RWPE2 (cell line): Measurements from ENCODE around the gene LRRN2.

Experiments
- ATAC-seq: fragments of 200-7000 bp; cut with Tn5 transposase; 3 replicates; pipeline ENCODE4 v1.9.1; 2021; ENCODE audit warnings: low read depth
- DNase-seq: peaks from one replicate; pipeline ENCODE4 v3.0.0-alpha.2; 2020; ENCODE audit warnings: low spot score
- H3K27ac ChIP-seq: fragments of 450-650 bp; 2 replicates; pipeline ENCODE4 v1.5.1; 2017; ENCODE audit warnings: mild to moderate bottlenecking; ENCODE audit not compliant: poor library complexity, severe bottlenecking
- H3K27me3 ChIP-seq: fragments of 250-450 bp; sonication (Bioruptor Pico); 2 replicates; pipeline ENCODE4 v1.5.1; 2021; ENCODE audit warnings: mild to moderate bottlenecking, moderate library complexity; ENCODE audit not compliant: insufficient read depth, poor library complexity, severe bottlenecking
- H3K36me3 ChIP-seq: fragments of 250-450 bp; sonication (Bioruptor Pico); 2 replicates; pipeline ENCODE4 v1.5.1; 2020; ENCODE audit warnings: low read depth, mild to moderate bottlenecking, moderate library complexity
- H3K4me1 ChIP-seq: fragments of 250-450 bp; sonication (Bioruptor Pico); 2 replicates; pipeline ENCODE4 v1.5.1; 2021; ENCODE audit warnings: mild to moderate bottlenecking, moderate library complexity; ENCODE audit not compliant: insufficient read depth, poor library complexity, severe bottlenecking
- H3K4me3 ChIP-seq: fragments of 250-450 bp; sonication (Bioruptor Pico); 2 replicates; pipeline ENCODE4 v1.5.1; 2021; ENCODE audit warnings: mild to moderate bottlenecking, moderate library complexity; ENCODE audit not compliant: severe bottlenecking
- H3K9me3 ChIP-seq: fragments of 250-450 bp; sonication (Bioruptor Pico); 2 replicates; pipeline ENCODE4 v1.5.1; 2021; ENCODE audit warnings: mild to moderate bottlenecking, moderate library complexity; ENCODE audit not compliant: severe bottlenecking
- TF ChIP-seq, protein P1 (sequence below): fragments of 450-650 bp; IDR thresholded peaks from one replicate; pipeline ENCODE4 v1.5.1; 2017; ENCODE audit warnings: mild to moderate bottlenecking, moderate library complexity; ENCODE audit not compliant: poor library complexity, severe bottlenecking

Gene LRRN2

GRCh38 chr1:204731985-204732575 lies 46.5 kb upstream of the LRRN2 start:
- Histone ChIP-seq H3K4me3 (no peak overlapping the region), H3K27ac (no peak overlapping the region), H3K9me3 (no peaks in the 10 kb centered on the region), H3K36me3 (no peaks in the 10 kb centered on the region), H3K27me3 (no peaks in the 10 kb centered on the region), H3K4me1 (peaks cover 13% of the 10 kb centered on the region)
- TF ChIP-seq, protein P1, sequence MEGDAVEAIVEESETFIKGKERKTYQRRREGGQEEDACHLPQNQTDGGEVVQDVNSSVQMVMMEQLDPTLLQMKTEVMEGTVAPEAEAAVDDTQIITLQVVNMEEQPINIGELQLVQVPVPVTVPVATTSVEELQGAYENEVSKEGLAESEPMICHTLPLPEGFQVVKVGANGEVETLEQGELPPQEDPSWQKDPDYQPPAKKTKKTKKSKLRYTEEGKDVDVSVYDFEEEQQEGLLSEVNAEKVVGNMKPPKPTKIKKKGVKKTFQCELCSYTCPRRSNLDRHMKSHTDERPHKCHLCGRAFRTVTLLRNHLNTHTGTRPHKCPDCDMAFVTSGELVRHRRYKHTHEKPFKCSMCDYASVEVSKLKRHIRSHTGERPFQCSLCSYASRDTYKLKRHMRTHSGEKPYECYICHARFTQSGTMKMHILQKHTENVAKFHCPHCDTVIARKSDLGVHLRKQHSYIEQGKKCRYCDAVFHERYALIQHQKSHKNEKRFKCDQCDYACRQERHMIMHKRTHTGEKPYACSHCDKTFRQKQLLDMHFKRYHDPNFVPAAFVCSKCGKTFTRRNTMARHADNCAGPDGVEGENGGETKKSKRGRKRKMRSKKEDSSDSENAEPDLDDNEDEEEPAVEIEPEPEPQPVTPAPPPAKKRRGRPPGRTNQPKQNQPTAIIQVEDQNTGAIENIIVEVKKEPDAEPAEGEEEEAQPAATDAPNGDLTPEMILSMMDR = no peak
- DNase-seq (no peak), ATAC-seq (no peak)

DNA sequence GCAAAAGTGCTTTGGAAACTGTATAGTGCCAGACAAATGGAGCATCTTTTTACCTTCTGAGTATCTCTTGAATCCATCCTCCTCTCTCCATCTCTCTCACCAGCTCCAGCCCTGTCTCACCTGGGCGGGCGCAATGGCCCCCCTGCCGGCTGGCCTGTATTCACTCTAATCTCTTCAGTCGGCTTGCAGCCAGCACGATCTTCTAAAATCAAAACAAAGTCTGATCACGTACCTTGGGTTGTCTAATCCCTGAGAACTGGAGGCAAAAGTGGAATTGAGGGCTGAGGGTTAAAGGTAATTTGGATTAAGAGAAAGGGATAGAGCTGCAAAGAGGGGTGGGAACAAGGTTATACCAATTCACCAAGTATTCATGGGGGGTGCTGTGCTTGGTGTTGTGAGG lies 46.0 kb upstream of the LRRN2 start:
- Histone ChIP-seq H3K36me3 (no peaks in the 10 kb centered on the region), H3K27ac (no peak overlapping the region), H3K27me3 (no peaks in the 10 kb centered on the region), H3K4me1 (peaks cover 17% of the 10 kb centered on the region), H3K4me3 (no peak overlapping the region), H3K9me3 (no peaks in the 10 kb centered on the region)
- no peak for ATAC-seq
- DNase-seq = no peak
- TF ChIP-seq, protein P1 = no peak

DNA sequence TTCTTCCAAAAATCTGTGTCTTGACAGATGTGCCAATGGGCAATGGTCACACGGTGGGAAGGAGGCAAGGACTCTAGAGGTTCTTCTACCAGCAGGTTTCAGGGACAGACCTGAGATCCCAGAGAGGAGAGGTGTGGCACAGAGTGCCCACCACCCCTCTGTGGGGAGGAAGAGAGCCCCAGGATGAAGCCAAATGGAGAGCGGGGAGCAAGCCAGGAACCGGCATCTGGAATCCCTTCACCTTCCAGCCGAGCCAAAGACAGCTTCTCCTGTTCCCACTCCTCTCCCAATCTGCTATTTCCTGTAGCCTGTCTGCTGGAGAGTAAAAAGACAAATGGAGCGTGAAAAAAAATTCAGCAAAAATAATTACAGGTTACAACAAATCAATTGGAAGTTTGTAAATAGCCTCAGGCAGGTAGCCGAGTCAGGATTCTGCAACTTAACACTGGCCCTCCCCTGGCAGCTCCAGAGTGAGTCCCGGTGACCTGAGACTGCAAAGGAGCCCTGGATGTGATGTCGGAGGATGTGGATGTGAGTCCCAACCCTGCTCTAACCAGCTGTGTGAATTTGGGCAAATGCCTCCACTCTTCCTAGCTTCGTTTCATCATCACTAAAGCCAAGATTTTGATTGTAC lies 45.4 kb upstream of the LRRN2 start:
- no peaks in the 10 kb centered on the region for H3K36me3 ChIP-seq
- H3K27ac ChIP-seq = no peak overlapping the region
- peaks cover 21% of the 10 kb centered on the region for H3K4me1 ChIP-seq
- DNase-seq = no peak
- H3K4me3 ChIP-seq = no peak overlapping the region
- peak; percentile 66 for ATAC-seq
- no peaks in the 10 kb centered on the region for H3K9me3 ChIP-seq
- TF ChIP-seq, protein P1 = no peak
- no peaks in the 10 kb centered on the region for H3K27me3 ChIP-seq

DNA sequence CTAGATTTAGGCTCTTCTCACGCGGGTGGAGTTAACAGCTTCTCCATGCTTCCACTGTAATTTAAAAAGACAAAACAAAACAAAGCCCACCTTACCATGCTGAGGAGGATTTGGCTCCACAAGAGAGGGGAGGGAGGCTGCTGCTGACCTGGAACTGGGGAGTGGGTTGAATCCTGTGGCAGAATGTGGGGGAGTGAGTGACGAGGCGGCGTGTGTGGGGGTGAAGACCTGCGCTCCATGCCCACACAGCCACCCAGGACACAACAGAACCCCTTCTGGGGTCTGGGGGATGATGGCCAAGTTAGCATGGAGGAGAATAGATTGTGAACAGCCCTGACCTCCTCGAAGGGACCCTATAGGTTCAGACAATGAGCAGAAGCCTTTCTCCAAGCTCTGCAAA lies 44.0 kb upstream of the LRRN2 start:
- no peaks in the 10 kb centered on the region for H3K9me3 ChIP-seq
- H3K36me3 ChIP-seq = no peaks in the 10 kb centered on the region
- TF ChIP-seq, protein P1 = no peak
- H3K27ac ChIP-seq = no peak overlapping the region
- ATAC-seq = no peak
- no peaks in the 10 kb centered on the region for H3K27me3 ChIP-seq
- H3K4me3 ChIP-seq = no peak overlapping the region
- no peak for DNase-seq
- H3K4me1 ChIP-seq = peaks cover 21% of the 10 kb centered on the region

GRCh38 chr1:204728456-204728855 lies 42.9 kb upstream of the LRRN2 start:
- ATAC-seq = peak; percentile 67
- DNase-seq = no peak

More at GRCh38 chr1:204728456-204728855, 42.9 kb upstream of the LRRN2 start:
- Histone ChIP-seq H3K27ac (peak overlapping the region; percentile 18), H3K4me3 (no peak overlapping the region), H3K27me3 (no peaks in the 10 kb centered on the region), H3K4me1 (peaks cover 21% of the 10 kb centered on the region), H3K36me3 (no peaks in the 10 kb centered on the region), H3K9me3 (no peaks in the 10 kb centered on the region)
- TF ChIP-seq, protein P1 = no peak
